PFSK-1 (cell line): Measurements from ENCODE around the gene SLC2A1.

Experiments used
- FOXP2 ChIP-seq: optimal IDR thresholded peaks from 2 replicates; pipeline ENCODE3; 2011; ENCODE audit warnings: borderline replicate concordance, control low read depth, inconsistent platforms; ENCODE audit not compliant: insufficient read depth; ENCODE audit errors: extremely low read length, extremely low read depth
- POLR2AphosphoS5 ChIP-seq: IDR thresholded peaks from 2 replicates; pipeline ENCODE4 v1.6.1; 2012; ENCODE audit warnings: low read depth, mild to moderate bottlenecking, control low read depth, low read length, moderate library complexity
- SIN3A ChIP-seq: IDR thresholded peaks from 2 replicates; pipeline ENCODE4 v1.6.1; 2012; ENCODE audit warnings: mild to moderate bottlenecking, low read length, moderate library complexity, borderline replicate concordance; ENCODE audit not compliant: insufficient read depth
- TAF1 ChIP-seq: IDR thresholded peaks from 2 replicates; pipeline ENCODE4 v1.6.1; 2012; ENCODE audit warnings: low read length, control low read depth, borderline replicate concordance; ENCODE audit not compliant: insufficient read depth
- TF ChIP-seq, protein P1 (sequence below), 2 experiments: IDR thresholded peaks; 2 replicates each; pipeline versions ENCODE4 v1.6.1 to v1.8.0; 2011 to 2012; ENCODE audit warnings: low read depth in 2 of 2, low read length in 2 of 2, control low read depth in 1 of 2, inconsistent platforms in 1 of 2, mild to moderate bottlenecking in 1 of 2, moderate library complexity in 1 of 2; ENCODE audit not compliant: insufficient read depth in 1 of 2

Gene SLC2A1

DNA sequence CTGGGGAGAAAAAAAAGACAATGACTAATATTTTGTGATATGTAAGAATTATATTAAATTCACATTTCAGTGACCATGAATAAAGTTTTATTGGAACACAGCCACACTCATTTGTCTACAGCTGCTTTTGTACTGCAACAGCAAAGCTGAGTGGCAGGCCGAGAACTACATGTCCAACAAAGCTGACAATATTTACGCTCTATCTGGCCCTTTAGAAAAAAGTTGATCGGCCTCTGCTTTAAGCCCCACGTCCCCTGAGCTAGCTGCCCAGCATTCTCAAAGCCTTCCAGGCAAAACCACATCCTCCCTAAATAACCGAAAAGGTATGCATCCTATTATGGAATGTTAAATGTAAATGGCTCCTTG is 8.6 kb downstream of the SLC2A1 start:
- TF ChIP-seq POLR2AphosphoS5 (no peak), TAF1 (no peak), FOXP2 (no peak), SIN3A (no peak)
- TF ChIP-seq, protein P1, sequence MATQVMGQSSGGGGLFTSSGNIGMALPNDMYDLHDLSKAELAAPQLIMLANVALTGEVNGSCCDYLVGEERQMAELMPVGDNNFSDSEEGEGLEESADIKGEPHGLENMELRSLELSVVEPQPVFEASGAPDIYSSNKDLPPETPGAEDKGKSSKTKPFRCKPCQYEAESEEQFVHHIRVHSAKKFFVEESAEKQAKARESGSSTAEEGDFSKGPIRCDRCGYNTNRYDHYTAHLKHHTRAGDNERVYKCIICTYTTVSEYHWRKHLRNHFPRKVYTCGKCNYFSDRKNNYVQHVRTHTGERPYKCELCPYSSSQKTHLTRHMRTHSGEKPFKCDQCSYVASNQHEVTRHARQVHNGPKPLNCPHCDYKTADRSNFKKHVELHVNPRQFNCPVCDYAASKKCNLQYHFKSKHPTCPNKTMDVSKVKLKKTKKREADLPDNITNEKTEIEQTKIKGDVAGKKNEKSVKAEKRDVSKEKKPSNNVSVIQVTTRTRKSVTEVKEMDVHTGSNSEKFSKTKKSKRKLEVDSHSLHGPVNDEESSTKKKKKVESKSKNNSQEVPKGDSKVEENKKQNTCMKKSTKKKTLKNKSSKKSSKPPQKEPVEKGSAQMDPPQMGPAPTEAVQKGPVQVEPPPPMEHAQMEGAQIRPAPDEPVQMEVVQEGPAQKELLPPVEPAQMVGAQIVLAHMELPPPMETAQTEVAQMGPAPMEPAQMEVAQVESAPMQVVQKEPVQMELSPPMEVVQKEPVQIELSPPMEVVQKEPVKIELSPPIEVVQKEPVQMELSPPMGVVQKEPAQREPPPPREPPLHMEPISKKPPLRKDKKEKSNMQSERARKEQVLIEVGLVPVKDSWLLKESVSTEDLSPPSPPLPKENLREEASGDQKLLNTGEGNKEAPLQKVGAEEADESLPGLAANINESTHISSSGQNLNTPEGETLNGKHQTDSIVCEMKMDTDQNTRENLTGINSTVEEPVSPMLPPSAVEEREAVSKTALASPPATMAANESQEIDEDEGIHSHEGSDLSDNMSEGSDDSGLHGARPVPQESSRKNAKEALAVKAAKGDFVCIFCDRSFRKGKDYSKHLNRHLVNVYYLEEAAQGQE (IDR thresholded peaks at IDR 0.05; ENCODE audit: insufficient read depth in 1 of 2, low read depth in 2 of 2, low read length in 2 of 2), result no peak

DNA sequence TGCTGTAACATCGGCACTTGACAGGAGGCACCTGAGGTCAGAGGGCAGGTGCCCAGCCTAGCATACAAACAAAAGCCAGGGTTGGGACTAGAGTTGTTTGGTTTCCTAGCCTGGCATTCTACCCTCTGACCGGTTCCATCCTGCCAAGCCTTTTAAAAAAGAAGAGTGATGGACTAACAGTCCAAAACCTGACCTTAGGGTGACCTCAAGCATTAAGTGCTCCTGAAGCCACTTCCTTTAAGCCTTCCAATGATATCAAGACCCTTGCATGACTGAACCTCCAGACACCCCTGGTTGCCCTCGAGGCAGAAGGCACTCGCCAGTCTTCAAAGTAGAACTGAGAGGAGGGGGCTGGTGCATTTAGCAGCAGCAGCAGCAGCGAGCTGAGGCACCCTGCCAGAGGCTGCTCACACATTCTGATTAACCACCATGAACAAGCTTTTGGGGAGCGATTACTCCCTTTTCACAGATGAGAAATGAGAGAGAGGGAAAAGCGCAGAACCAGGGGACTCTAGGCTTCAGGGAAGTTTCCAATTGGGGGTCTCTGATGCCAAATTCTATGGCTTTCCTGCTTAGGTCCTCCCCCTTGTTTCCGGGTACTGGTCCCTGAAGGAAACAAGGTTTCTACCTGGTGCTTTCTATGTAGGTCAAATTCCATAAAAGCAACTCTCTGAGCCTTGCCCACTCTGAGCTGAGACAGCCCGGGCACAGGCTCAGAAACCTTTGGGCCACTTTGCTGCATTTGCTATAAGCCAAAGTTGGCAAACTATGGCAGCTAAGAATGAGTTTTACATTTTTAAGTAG is 9.2 kb downstream of the SLC2A1 start:
- TF ChIP-seq POLR2AphosphoS5 (no peak), FOXP2 (no peak), TAF1 (no peak), SIN3A (no peak)
- TF ChIP-seq, protein P1 (IDR thresholded peaks at IDR 0.05; ENCODE audit: insufficient read depth in 1 of 2, low read depth in 2 of 2, low read length in 2 of 2), result no peak

DNA sequence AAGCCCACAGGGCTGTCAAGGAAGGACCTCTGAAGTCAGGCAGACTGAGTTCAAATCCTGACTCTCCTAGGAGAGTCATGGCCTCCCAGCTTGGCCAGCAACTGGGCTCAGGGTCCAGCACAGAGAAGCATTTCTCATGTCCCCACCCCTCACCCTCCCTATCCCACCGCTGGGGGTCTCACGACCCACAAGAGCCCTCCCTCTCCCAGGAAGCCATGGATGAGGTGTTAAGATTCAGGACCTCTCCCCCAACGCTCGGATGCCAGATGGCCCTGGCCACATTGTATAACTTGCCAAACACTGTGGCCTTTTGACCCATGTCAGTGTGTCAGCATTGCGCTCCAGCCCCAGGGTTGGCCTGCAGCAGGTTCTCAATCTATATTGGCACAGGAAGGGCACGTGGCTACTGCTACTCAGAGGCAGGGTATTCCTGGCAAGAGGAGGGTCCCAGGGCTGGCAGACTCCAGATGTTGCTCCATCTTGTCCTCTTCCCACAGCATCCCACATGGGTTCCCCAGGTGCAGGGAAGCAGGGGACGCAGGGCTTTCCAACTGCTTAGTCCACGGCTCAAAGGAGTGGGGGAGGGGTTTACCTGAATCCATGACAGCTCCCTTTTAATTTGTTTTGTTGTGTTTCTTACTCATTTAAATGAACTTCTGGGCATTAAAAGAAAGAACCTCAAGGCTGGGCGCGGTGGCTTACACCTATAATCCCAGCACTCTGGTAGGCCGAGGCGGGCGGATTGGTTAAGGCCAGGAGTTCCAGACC is 10.5 kb downstream of the SLC2A1 start:
- TF ChIP-seq FOXP2 (no peak), POLR2AphosphoS5 (no peak), SIN3A (no peak), TAF1 (no peak)
- TF ChIP-seq, protein P1 (IDR thresholded peaks at IDR 0.05; ENCODE audit: insufficient read depth in 1 of 2, low read depth in 2 of 2, low read length in 2 of 2), result no peak

DNA sequence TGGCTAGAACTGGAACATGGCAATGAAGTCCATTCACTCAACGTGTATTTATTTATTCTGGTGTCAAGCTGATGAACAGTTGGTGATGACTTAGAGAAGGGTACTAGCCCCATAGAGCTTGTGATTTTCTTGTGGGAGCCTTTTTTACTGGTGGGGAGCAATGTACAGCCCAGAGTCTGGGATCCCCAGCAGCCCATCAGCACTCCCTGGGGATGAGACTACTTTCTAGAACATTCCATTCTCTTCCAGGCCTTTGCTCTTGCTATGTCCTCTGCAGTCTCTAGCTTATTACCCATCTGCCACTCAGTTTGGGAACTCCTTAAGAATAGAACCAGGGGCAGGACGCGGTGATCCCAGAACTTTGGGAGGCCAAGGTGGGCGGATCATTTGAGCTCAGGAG is 11.6 kb downstream of the SLC2A1 start:
- no peak for TF ChIP-seq SIN3A
- TF ChIP-seq, protein P1 (IDR thresholded peaks at IDR 0.05; ENCODE audit: insufficient read depth in 1 of 2, low read depth in 2 of 2, low read length in 2 of 2), result no peak
- TF ChIP-seq TAF1, result no peak
- TF ChIP-seq FOXP2, result no peak
- no peak for TF ChIP-seq POLR2AphosphoS5
